PFSK-1 (cell line): ENCODE data around the gene CNTNAP5.

ENCODE experiments used
- FOXP2 ChIP-seq: optimal IDR thresholded peaks from 2 replicates; pipeline ENCODE3; 2011; ENCODE audit warnings: borderline replicate concordance, control low read depth, inconsistent platforms; ENCODE audit not compliant: insufficient read depth; ENCODE audit errors: extremely low read length, extremely low read depth
- POLR2AphosphoS5 ChIP-seq: IDR thresholded peaks from 2 replicates; pipeline ENCODE4 v1.6.1; 2012; ENCODE audit warnings: low read depth, mild to moderate bottlenecking, control low read depth, low read length, moderate library complexity
- REST ChIP-seq, 2 experiments: IDR thresholded peaks; 2 replicates each; pipeline versions ENCODE4 v1.6.1 to v1.8.0; 2011 to 2012; ENCODE audit warnings: low read depth in 2 of 2, low read length in 2 of 2, control low read depth in 1 of 2, inconsistent platforms in 1 of 2, mild to moderate bottlenecking in 1 of 2, moderate library complexity in 1 of 2; ENCODE audit not compliant: insufficient read depth in 1 of 2
- SIN3A ChIP-seq: IDR thresholded peaks from 2 replicates; pipeline ENCODE4 v1.6.1; 2012; ENCODE audit warnings: mild to moderate bottlenecking, low read length, moderate library complexity, borderline replicate concordance; ENCODE audit not compliant: insufficient read depth
- TAF1 ChIP-seq: IDR thresholded peaks from 2 replicates; pipeline ENCODE4 v1.6.1; 2012; ENCODE audit warnings: low read length, control low read depth, borderline replicate concordance; ENCODE audit not compliant: insufficient read depth

The CNTNAP5 gene

GRCh38 chr2:124001696-124002430, 23.2 kb upstream of the CNTNAP5 start:
- 0 out of 2 replicates have a peak, but pooled peaks have one; percentile 7 for TF ChIP-seq SIN3A
- no peak for TF ChIP-seq TAF1
- peak; percentile 23; the same call in 1 of the 2 replicates for TF ChIP-seq POLR2AphosphoS5
- no peak for TF ChIP-seq REST (IDR thresholded peaks at IDR 0.05; ENCODE audit: insufficient read depth in 1 of 2, low read depth in 2 of 2, low read length in 2 of 2)

- TF ChIP-seq POLR2AphosphoS5 (no peak), TAF1 (no peak), REST (IDR thresholded peaks at IDR 0.05; ENCODE audit: insufficient read depth in 1 of 2, low read depth in 2 of 2, low read length in 2 of 2) (no peak), SIN3A (no peak), FOXP2 (no peak)
These were observed 6.2 kb upstream of the CNTNAP5 start for GRCh38 chr2:124018890-124019289.

GRCh38 chr2:124024561-124025170, 421 bp upstream of the CNTNAP5 start:
- no peak for TF ChIP-seq REST (IDR thresholded peaks at IDR 0.05; ENCODE audit: insufficient read depth in 1 of 2, low read depth in 2 of 2, low read length in 2 of 2)
- no peak for TF ChIP-seq TAF1

GRCh38 chr2:124025891-124026434, 876 bp downstream of the CNTNAP5 start:
- TF ChIP-seq REST (IDR thresholded peaks at IDR 0.05; ENCODE audit: insufficient read depth in 1 of 2, low read depth in 2 of 2, low read length in 2 of 2) (0 out of 4 replicates have a peak, but pooled peaks of 1 of the 2 experiments have one; percentile 10), FOXP2 (no peak)
